ENCODE measurements around the gene PPDPF. TPM values are rescaled to one million over a fixed set of nuclear protein-coding genes. Genes with fewer than 3 reads are reported as not detected.

Gene PPDPF
- total RNA-seq, 1 donor from 2014 or later, result 4.1 TPM

- H3K9me3 ChIP-seq (ENCODE audit: low read depth), result no peaks in the 10 kb centered on the region
- no peak overlapping the region for H3K9ac ChIP-seq
- peaks cover 29% of the 10 kb centered on the region for H3F3A ChIP-seq (ENCODE audit: low read depth)
- peaks cover 29% of the 10 kb centered on the region for H4K20me1 ChIP-seq (ENCODE audit: low read depth)
- Mint-ChIP-seq H3K27me3 (ENCODE audit: insufficient read depth, low read depth) (peaks cover 9% of the 10 kb centered on the region), H3K4me1 (peaks cover 7% of the 10 kb centered on the region), H3K4me3 (no peak overlapping the region), H3K9me3 (no peaks in the 10 kb centered on the region), H3K27ac (no peak overlapping the region), H3K36me3 (peaks cover 9% of the 10 kb centered on the region)
- H3K4me3 ChIP-seq, result no peak overlapping the region
- H3K4me1 ChIP-seq, result peaks cover 11% of the 10 kb centered on the region
- no peak overlapping the region for H3K4me2 ChIP-seq
- no peak for DNase-seq (ENCODE audit: low spot score)
- no peak overlapping the region for H3K27ac ChIP-seq
- H3K79me2 ChIP-seq (ENCODE audit: low read depth), result peaks cover 23% of the 10 kb centered on the region
- no peaks in the 10 kb centered on the region for H3K36me3 ChIP-seq
- H2AFZ ChIP-seq (replicated peaks), result no peak overlapping the region
- no peaks in the 10 kb centered on the region for H3K27me3 ChIP-seq
- TF ChIP-seq, protein P1, sequence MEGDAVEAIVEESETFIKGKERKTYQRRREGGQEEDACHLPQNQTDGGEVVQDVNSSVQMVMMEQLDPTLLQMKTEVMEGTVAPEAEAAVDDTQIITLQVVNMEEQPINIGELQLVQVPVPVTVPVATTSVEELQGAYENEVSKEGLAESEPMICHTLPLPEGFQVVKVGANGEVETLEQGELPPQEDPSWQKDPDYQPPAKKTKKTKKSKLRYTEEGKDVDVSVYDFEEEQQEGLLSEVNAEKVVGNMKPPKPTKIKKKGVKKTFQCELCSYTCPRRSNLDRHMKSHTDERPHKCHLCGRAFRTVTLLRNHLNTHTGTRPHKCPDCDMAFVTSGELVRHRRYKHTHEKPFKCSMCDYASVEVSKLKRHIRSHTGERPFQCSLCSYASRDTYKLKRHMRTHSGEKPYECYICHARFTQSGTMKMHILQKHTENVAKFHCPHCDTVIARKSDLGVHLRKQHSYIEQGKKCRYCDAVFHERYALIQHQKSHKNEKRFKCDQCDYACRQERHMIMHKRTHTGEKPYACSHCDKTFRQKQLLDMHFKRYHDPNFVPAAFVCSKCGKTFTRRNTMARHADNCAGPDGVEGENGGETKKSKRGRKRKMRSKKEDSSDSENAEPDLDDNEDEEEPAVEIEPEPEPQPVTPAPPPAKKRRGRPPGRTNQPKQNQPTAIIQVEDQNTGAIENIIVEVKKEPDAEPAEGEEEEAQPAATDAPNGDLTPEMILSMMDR (IDR thresholded peaks at IDR 0.05), result no peak
- TF ChIP-seq EZH2 (IDR thresholded peaks at IDR 0.05), result no peak
- TF ChIP-seq EZH2phosphoT487 (IDR thresholded peaks at IDR 0.05), result no peak
These were observed 4.6 kb downstream of the PPDPF start for GRCh38 chr20:63525185-63525584.

DNA sequence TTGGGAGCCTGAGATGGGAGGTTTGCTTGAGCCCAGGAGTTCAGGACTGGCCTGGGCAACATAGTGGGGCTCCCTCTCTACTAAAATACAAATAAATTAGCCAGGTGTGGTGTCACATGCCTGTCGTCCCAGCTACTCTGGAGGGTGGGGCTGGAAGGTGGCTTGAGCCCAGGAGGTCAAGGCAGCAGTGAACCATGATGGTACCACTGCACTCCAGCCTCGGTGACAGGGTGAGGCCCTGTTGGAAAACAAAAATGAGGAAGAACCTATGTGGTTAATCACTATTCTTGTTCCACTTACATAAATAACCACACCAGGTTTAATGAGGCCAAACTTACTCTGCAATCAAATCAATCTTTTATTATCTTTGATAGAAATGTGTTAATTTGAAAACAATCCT lies 5.4 kb downstream of the PPDPF start:
- peaks cover 29% of the 10 kb centered on the region for H4K20me1 ChIP-seq (ENCODE audit: low read depth)
- Mint-ChIP-seq H3K27me3 (ENCODE audit: insufficient read depth, low read depth) (peaks cover 9% of the 10 kb centered on the region), H3K9me3 (no peaks in the 10 kb centered on the region), H3K27ac (no peak overlapping the region), H3K4me3 (no peak overlapping the region), H3K4me1 (peaks cover 7% of the 10 kb centered on the region), H3K36me3 (peaks cover 9% of the 10 kb centered on the region)
- no peak for TF ChIP-seq EZH2phosphoT487 (IDR thresholded peaks at IDR 0.05)
- no peak for TF ChIP-seq EZH2 (IDR thresholded peaks at IDR 0.05)
- TF ChIP-seq, protein P1 (IDR thresholded peaks at IDR 0.05), result no peak
- no peak overlapping the region for H3K4me3 ChIP-seq
- DNase-seq (ENCODE audit: low spot score), result no peak
- no peaks in the 10 kb centered on the region for H3K27me3 ChIP-seq
- H3K27ac ChIP-seq, result no peak overlapping the region
- H3F3A ChIP-seq (ENCODE audit: low read depth), result peaks cover 26% of the 10 kb centered on the region
- no peaks in the 10 kb centered on the region for H3K9me3 ChIP-seq (ENCODE audit: low read depth)
- H3K79me2 ChIP-seq (ENCODE audit: low read depth), result peaks cover 22% of the 10 kb centered on the region
- H2AFZ ChIP-seq (replicated peaks), result no peak overlapping the region
- no peak overlapping the region for H3K4me2 ChIP-seq
- H3K36me3 ChIP-seq, result no peaks in the 10 kb centered on the region
- H3K9ac ChIP-seq, result no peak overlapping the region
- peaks cover 11% of the 10 kb centered on the region for H3K4me1 ChIP-seq

GRCh38 chr20:63527184-63527583 lies 6.6 kb downstream of the PPDPF start:
- peaks cover 17% of the 10 kb centered on the region for H4K20me1 ChIP-seq (ENCODE audit: low read depth)
- no peaks in the 10 kb centered on the region for H3K27me3 ChIP-seq
- H3K4me2 ChIP-seq, result no peak overlapping the region
- no peaks in the 10 kb centered on the region for H3K36me3 ChIP-seq
- Mint-ChIP-seq H3K27me3 (ENCODE audit: insufficient read depth, low read depth) (peaks cover 13% of the 10 kb centered on the region), H3K9me3 (no peaks in the 10 kb centered on the region), H3K4me1 (peaks cover 11% of the 10 kb centered on the region), H3K4me3 (no peak overlapping the region), H3K27ac (no peak overlapping the region), H3K36me3 (peaks cover 9% of the 10 kb centered on the region)
- no peak overlapping the region for H2AFZ ChIP-seq (replicated peaks)
- H3K9me3 ChIP-seq (ENCODE audit: low read depth), result no peaks in the 10 kb centered on the region
- no peak overlapping the region for H3K9ac ChIP-seq
- H3K4me1 ChIP-seq, result peaks cover 6% of the 10 kb centered on the region
- TF ChIP-seq, protein P1 (IDR thresholded peaks at IDR 0.05), result no peak
- no peak for TF ChIP-seq EZH2phosphoT487 (IDR thresholded peaks at IDR 0.05)
- no peak for TF ChIP-seq EZH2 (IDR thresholded peaks at IDR 0.05)
- H3K27ac ChIP-seq, result no peak overlapping the region
- H3F3A ChIP-seq (ENCODE audit: low read depth), result peaks cover 23% of the 10 kb centered on the region
- no peak for DNase-seq (ENCODE audit: low spot score)
- H3K4me3 ChIP-seq, result no peak overlapping the region
- H3K79me2 ChIP-seq (ENCODE audit: low read depth), result peaks cover 10% of the 10 kb centered on the region
